Iris pigment epithelial cell (primary cell): ENCODE measurements around the gene AADACL4.

Source experiments
- DNase-seq: peaks from one replicate; pipeline ENCODE4 v3.0.0-alpha.2; 2011; ENCODE audit warnings: low read depth

Gene AADACL4

GRCh38 chr1:12613180-12613579, 30.7 kb upstream of the AADACL4 start:
- DNase-seq: no peak

DNA sequence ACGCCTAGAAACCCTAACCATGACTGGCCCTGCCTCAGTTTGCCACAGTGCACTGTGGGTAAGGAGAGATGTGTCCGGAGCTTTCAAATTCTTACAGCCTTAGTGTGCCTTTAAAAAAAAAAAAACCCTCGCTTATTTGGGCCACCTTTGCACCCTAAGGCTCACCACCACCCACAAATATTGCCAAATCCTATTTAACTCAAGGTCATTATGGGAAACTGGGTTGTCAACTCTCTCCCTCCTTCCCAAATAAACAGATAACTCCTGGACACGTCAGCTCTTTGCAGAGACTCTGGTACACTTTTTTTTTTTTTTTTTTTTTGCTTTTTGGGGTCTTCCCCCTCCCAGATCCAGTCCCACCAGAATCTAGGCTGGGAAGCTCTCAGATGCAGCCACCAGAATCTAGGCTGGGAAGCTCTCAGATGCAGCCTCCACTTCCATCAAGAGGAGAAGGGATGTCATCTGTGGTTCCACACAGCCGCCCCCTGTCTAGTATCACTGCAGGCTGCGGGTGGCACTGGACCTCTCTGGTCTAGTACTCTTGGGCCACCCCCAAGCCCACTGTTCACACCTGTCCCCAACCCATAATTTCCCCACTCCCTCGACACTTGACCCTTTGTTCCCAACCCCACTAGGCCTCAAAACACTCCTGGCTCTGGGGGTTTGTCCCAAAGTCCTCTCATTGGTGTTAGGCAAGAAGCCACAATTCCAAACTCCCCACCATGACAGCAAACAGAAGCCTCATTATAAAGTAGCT, 29.3 kb upstream of the AADACL4 start:
- peak; percentile 63 for DNase-seq

GRCh38 chr1:12615159-12615864, 28.6 kb upstream of the AADACL4 start:
- DNase-seq: no peak

- peak; percentile 71 for DNase-seq
These were observed 27.8 kb upstream of the AADACL4 start for GRCh38 chr1:12615865-12616708.

- DNase-seq: peak; percentile 23
These were observed 27.0 kb upstream of the AADACL4 start for GRCh38 chr1:12616709-12617373.

- no peak for DNase-seq
These were observed 26.4 kb upstream of the AADACL4 start for GRCh38 chr1:12617511-12617900.

DNA sequence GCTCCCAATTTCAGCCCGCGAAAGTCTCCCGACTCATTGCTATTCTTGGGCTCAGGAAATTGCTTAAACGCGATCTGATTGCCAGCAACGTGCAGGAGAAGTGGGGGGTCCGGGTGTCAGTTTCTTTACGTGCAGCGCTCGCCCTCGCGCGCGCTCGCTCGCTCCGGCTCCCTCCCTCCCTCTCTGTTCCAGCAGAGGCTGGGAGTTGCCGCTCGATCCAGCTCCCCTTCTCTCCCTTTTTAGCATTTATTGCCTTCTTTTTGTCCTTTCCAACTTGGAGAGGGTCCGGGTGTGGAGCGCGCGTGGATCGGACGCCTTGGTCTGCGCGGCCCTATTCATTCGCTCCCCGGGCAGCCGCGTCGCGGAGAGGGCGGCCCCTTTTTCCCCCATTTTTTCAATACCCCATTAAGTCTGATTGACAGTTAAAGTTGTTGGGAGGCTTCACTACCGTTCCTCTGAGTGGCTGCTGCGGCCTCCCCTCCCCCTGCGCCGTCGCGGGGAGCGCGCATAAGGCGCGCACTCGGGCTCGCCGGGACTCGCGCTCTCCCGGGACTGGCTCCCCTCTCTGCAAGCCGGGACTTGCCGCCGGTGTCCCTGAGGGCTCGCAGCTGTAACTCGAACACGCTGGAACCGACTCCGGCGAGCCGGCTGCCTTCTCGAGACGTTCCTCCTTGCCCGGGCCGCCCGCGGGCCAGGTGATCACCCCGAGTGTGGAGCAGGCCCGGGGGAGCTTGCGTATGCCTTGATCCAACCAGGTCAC, 25.8 kb upstream of the AADACL4 start, which contains the start of gene DHRS3:
Gene DHRS3, minus strand, starts transcription at position 310 of the 760 bp plus-strand sequence. CDS start 862 bp downstream, outside the sequence.
- DNase-seq: peak; percentile 93

- no peak for DNase-seq
These were observed 25.3 kb upstream of the AADACL4 start for GRCh38 chr1:12618661-12618964.

DNA sequence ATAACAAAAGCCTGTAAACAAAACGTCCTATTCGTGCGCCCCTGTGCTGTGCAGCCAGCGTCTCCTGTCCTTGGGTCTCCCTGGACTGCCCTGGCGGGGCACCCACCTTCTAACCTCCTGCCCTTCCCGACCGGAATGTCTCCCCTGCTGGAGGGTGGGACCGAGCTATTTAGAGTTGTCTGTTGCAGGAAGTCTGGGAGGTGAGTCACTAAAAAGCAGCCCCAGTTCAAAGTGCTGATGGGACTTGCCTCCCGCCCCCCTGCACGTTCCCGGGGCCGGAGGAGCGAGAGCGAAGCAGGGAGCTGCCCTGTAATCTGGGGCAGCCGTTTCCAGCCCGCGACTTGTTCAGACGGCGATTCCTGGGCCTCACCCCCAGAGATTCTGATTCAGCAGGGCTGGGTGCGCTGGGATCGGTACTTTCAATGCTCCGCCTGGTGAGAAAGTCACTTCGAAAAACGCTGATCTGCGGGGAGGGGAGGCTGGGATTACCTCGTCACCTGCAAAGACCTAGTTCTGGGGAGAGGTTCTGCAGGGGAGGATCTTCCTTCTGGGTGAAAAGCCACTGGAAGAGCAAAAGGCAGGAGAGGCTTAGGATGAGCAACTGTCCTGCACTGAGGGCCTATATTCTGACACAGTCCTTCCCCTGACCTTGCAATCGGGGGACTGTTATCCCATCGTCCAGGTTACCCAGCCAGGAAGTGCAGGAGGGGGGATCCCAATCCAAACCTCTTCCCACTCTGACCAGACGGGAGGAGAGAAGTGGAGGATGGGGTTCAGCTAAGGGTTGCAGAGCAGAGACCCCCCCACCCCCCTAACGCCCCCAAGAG, 24.7 kb upstream of the AADACL4 start:
- DNase-seq: peak; percentile 92

GRCh38 chr1:12619792-12620487, 23.9 kb upstream of the AADACL4 start:
- DNase-seq: peak; percentile 88

GRCh38 chr1:12620488-12620865, 23.4 kb upstream of the AADACL4 start:
- no peak for DNase-seq

DNA sequence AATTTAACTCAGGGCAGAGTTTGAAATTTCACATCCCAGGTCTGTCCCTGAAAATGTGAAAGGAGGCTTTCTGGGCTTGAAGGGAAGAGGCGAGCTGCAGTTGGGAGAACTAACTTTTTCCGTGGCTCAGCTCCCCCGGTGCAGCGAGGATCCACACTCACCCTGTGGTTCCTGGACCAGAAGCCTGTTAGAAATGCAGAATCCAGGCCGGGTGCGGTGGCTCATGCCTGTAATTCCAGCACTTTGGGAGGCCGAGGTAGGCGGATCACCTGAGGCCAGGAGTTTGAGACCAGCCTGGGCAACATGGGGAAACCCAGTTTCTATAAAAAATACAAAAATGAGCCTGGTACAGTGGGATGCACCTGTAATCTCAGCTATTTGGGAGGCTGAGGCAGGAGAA, 23.0 kb upstream of the AADACL4 start:
- DNase-seq: no peak

GRCh38 chr1:12621346-12622335, 22.2 kb upstream of the AADACL4 start:
- DNase-seq: no peak

- DNase-seq: no peak
These were observed 21.4 kb upstream of the AADACL4 start for GRCh38 chr1:12622506-12622905.

DNA sequence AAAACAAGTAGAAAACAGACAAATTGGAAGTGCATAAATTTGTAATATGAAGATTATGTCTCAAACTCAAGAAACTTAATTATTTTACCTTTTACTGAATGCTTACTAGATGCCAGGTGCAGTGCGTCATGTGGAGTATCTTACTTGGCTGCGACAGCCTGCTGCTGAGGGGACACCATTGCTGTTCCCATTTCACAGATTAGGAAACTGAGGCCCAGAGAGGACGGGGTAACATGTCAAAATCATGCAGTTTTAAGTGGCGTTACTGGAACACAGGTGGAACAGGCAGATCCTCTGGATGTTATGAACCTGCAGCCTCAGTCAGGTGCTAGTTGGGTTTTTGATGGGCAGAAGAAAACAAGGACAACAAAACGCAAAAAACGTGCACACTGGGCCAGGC, 18.6 kb upstream of the AADACL4 start:
- no peak for DNase-seq

DNA sequence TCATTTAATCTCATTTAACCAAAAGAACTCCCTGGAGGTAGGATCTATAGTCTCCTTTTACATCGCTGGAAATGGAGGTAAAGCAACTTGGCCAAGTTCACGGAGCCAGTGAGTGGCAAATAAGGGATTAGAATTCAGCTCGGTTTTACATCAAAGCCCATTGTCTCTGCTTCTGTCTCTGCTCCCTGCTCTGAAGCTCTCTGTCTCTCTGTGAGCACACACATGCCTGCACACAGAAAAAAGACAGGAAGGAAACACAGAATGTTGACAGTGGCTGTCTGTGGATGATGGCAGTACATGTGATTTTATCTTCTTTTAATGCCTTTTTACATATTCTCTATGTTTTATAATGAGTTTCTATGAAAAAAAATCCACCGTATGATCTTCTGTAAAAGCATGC, 17.0 kb upstream of the AADACL4 start:
- no peak for DNase-seq

GRCh38 chr1:12627296-12627695, 16.6 kb upstream of the AADACL4 start:
- DNase-seq: no peak

- DNase-seq: no peak
These were observed 14.4 kb upstream of the AADACL4 start for GRCh38 chr1:12629511-12629956.
